Neuronal stem cell (in vitro differentiated cells): ENCODE data around the gene GBX1.

Experiments
- DNase-seq: peaks from one replicate; pipeline ENCODE4 v3.0.0-alpha.2; 2013; ENCODE audit warnings: low spot score
- H2AFZ ChIP-seq: one replicate; pipeline ENCODE4 v1.6.1; 2013; ENCODE audit warnings: mild to moderate bottlenecking, low read length, inconsistent platforms
- H2AK5ac ChIP-seq: 2 replicates; pipeline ENCODE4 v1.6.1; 2013; ENCODE audit warnings: low read depth, mild to moderate bottlenecking, inconsistent platforms, low read length, moderate library complexity, mixed read lengths
- H2BK120ac ChIP-seq: 2 replicates; pipeline ENCODE4 v1.6.1; 2013; ENCODE audit warnings: low read depth, mild to moderate bottlenecking, inconsistent platforms, low read length, moderate library complexity, mixed read lengths
- H2BK12ac ChIP-seq: one replicate; pipeline ENCODE4 v1.6.1; 2013; ENCODE audit warnings: low read length, inconsistent platforms
- H2BK15ac ChIP-seq: 2 replicates; pipeline ENCODE4 v1.6.1; 2013; ENCODE audit warnings: mild to moderate bottlenecking, low read length, inconsistent platforms, mixed read lengths
- H2BK5ac ChIP-seq: one replicate; pipeline ENCODE4 v1.6.1; 2013; ENCODE audit warnings: inconsistent platforms, mild to moderate bottlenecking, low read length, moderate library complexity
- H3K14ac ChIP-seq: one replicate; pipeline ENCODE4 v1.6.1; 2013; ENCODE audit warnings: low read length, inconsistent platforms
- H3K18ac ChIP-seq: 2 replicates; pipeline ENCODE4 v1.6.1; 2013; ENCODE audit warnings: low read length, inconsistent platforms
- H3K23ac ChIP-seq: 2 replicates; pipeline ENCODE4 v1.6.1; 2013; ENCODE audit warnings: low read depth, mild to moderate bottlenecking, mixed read lengths, low read length, inconsistent platforms; ENCODE audit not compliant: poor library complexity
- H3K27ac ChIP-seq: replicated peaks from 3 replicates; pipeline ENCODE4 v1.5.1; 2013; ENCODE audit warnings: low read length, inconsistent platforms
- H3K27me3 ChIP-seq, 3 experiments: 2 replicates each; pipeline ENCODE4 v1.6.1; 2013; ENCODE audit warnings: low read length in 3 of 3, mild to moderate bottlenecking in 2 of 3, inconsistent platforms in 1 of 3, low read depth in 1 of 3, mixed read lengths in 1 of 3, moderate library complexity in 1 of 3; ENCODE audit not compliant: control insufficient read depth in 3 of 3, insufficient read depth in 3 of 3
- H3K36me3 ChIP-seq, 2 donors: replicated peaks in 1 of 2; 2 replicates each; pipeline ENCODE4 v1.6.1; 2013; ENCODE audit warnings: low read length in 2 of 2; ENCODE audit not compliant: control insufficient read depth in 2 of 2, insufficient read depth in 2 of 2
- H3K4ac ChIP-seq: 2 replicates; pipeline ENCODE4 v1.6.1; 2013; ENCODE audit warnings: inconsistent platforms, mild to moderate bottlenecking, low read length, moderate library complexity
- H3K4me1 ChIP-seq, 2 donors: 1 replicate in 1 of 2; 2 replicates in 1 of 2; pipeline ENCODE4 v1.6.1; 2013; ENCODE audit warnings: low read length in 2 of 2, low read depth in 1 of 2; ENCODE audit not compliant: control insufficient read depth in 2 of 2, insufficient read depth in 1 of 2
- H3K4me2 ChIP-seq: one replicate; pipeline ENCODE4 v1.6.1; 2013; ENCODE audit warnings: mild to moderate bottlenecking, low read length, inconsistent platforms; ENCODE audit not compliant: insufficient read depth, poor library complexity, severe bottlenecking
- H3K4me3 ChIP-seq, 2 donors: 2 replicates each; pipeline ENCODE4 v1.5.1; 2013; ENCODE audit warnings: low read length in 2 of 2, mild to moderate bottlenecking in 2 of 2, inconsistent platforms in 1 of 2, moderate library complexity in 1 of 2
- H3K79me1 ChIP-seq: one replicate; pipeline ENCODE4 v1.6.1; 2013; ENCODE audit warnings: low read depth, mild to moderate bottlenecking, inconsistent platforms, low read length, moderate library complexity
- H3K9ac ChIP-seq: one replicate; pipeline ENCODE4 v1.6.1; 2013; ENCODE audit warnings: mild to moderate bottlenecking, low read depth, low read length, inconsistent platforms; ENCODE audit not compliant: poor library complexity
- H3K9me3 ChIP-seq, 2 donors: replicated peaks in 1 of 2; 2 replicates each; pipeline versions ENCODE3 to v1.6.1; 2013; ENCODE audit warnings: low read length in 2 of 2, mild to moderate bottlenecking in 2 of 2, inconsistent platforms in 1 of 2, low read depth in 1 of 2, mixed read lengths in 1 of 2, moderate library complexity in 1 of 2; ENCODE audit not compliant: control insufficient read depth in 2 of 2, insufficient read depth in 1 of 2
- H4K8ac ChIP-seq: one replicate; pipeline ENCODE4 v1.6.1; 2013; ENCODE audit warnings: low read depth, mild to moderate bottlenecking, inconsistent platforms, low read length, moderate library complexity
- H4K91ac ChIP-seq: one replicate; pipeline ENCODE4 v1.6.1; 2013; ENCODE audit warnings: low read length, low read depth, mild to moderate bottlenecking, inconsistent platforms; ENCODE audit not compliant: poor library complexity
- WGBS, 2 donors: extraction: QIAGEN DNeasy Blood & Tissue Kit; methylation state at CpG; one replicate each; pipeline ENCODE4 v1.1.7; 2013; ENCODE audit warnings: missing lambda C conversion rate in 2 of 2, mixed read lengths in 1 of 2; ENCODE audit not compliant: insufficient read length in 2 of 2, insufficient replicate concordance in 1 of 2; ENCODE audit errors: extremely low coverage in 2 of 2; 5-methylcytosine and 5-hydroxymethylcytosine counted together

The GBX1 gene

GRCh38 chr7:151125846-151126481 is 41.5 kb downstream of the GBX1 start:
- Histone ChIP-seq H3K79me1 (peaks cover 17% of the 10 kb centered on the region), H3K14ac (peak overlapping the region; percentile 56), H3K9me3 (no peaks in the 10 kb centered on the region), H3K36me3 (peaks cover 35 to 62% of the 10 kb centered on the region in 2 donors), H2BK120ac (peak overlapping the region; percentile 67), H3K18ac (peak overlapping the region; percentile 95), H3K9ac (peak overlapping the region; percentile 84), H3K23ac (peak overlapping the region; percentile 96), H2BK5ac (peak overlapping the region; percentile 48), H3K27ac (peak overlapping the region; percentile 92), H4K91ac (no peak overlapping the region), H3K4ac (peak overlapping the region; percentile 61), H2BK12ac (peak overlapping the region; percentile 22), H3K27me3 (peaks cover 0 to 1% (median 0%) of the 10 kb centered on the region in 3 experiments), H3K4me3 (peak overlapping the region in 1 of 2 donors; percentile 75), H3K4me1 (peaks cover 0 to 18% of the 10 kb centered on the region in 2 donors), H4K8ac (no peak overlapping the region), H3K4me2 (peak overlapping the region; percentile 81), H2BK15ac (no peak overlapping the region), H2AK5ac (peak overlapping the region; percentile 98), H2AFZ (no peak overlapping the region)
- DNase-seq, result peak; percentile 67
- no CpG with 5 or more reads among the region's 58 CpGs for WGBS, 2 donors

- H3K27ac ChIP-seq, result peak overlapping the region; percentile 92
Measured at GRCh38 chr7:151125470-151125845, 42.0 kb downstream of the GBX1 start.

GRCh38 chr7:151124899-151125399 is 42.5 kb downstream of the GBX1 start:
- no CpG with 5 or more reads among the region's 14 CpGs for WGBS, 2 donors
- Histone ChIP-seq H2BK12ac (peak overlapping the region; percentile 36), H3K14ac (peak overlapping the region; percentile 61), H3K4me3 (no peak overlapping the region), H3K4ac (no peak overlapping the region), H2BK5ac (no peak overlapping the region), H3K27ac (peak overlapping the region; percentile 92), H3K36me3 (peaks cover 35 to 62% of the 10 kb centered on the region in 2 donors), H3K4me1 (peaks cover 0 to 18% of the 10 kb centered on the region in 2 donors), H4K8ac (no peak overlapping the region), H3K18ac (no peak overlapping the region), H3K27me3 (peaks cover 0 to 1% (median 0%) of the 10 kb centered on the region in 3 experiments), H2BK120ac (no peak overlapping the region), H4K91ac (no peak overlapping the region), H3K23ac (peak overlapping the region; percentile 21), H3K79me1 (peaks cover 17% of the 10 kb centered on the region), H3K4me2 (no peak overlapping the region), H2AK5ac (peak overlapping the region; percentile 4), H3K9me3 (no peaks in the 10 kb centered on the region), H2AFZ (no peak overlapping the region), H2BK15ac (no peak overlapping the region), H3K9ac (peak overlapping the region; percentile 71)
- DNase-seq, result no peak

More at GRCh38 chr7:151125470-151125845, 42.0 kb downstream of the GBX1 start:
- no peaks in the 10 kb centered on the region for H3K9me3 ChIP-seq
- H2AK5ac ChIP-seq, result no peak overlapping the region
- H3K9ac ChIP-seq, result no peak overlapping the region
- no peak overlapping the region for H3K14ac ChIP-seq
- H3K4me3 ChIP-seq, result peak overlapping the region in 1 of 2 donors; percentile 75
- H3K36me3 ChIP-seq, result peaks cover 35 to 62% of the 10 kb centered on the region in 2 donors
- H2BK15ac ChIP-seq, result no peak overlapping the region
- peak overlapping the region; percentile 48 for H2BK5ac ChIP-seq
- H3K4ac ChIP-seq, result no peak overlapping the region
- H3K27me3 ChIP-seq, result peaks cover 0 to 1% (median 0%) of the 10 kb centered on the region in 3 experiments
- H3K4me2 ChIP-seq, result peak overlapping the region; percentile 81
- H2BK120ac ChIP-seq, result peak overlapping the region; percentile 67
- no peak overlapping the region for H4K8ac ChIP-seq
- no peak overlapping the region for H2BK12ac ChIP-seq
- DNase-seq, result peak; percentile 82
- H3K79me1 ChIP-seq, result peaks cover 17% of the 10 kb centered on the region
- peaks cover 0 to 18% of the 10 kb centered on the region in 2 donors for H3K4me1 ChIP-seq
- no peak overlapping the region for H2AFZ ChIP-seq
- WGBS, 2 donors, result no CpG with 5 or more reads among the region's 22 CpGs
- no peak overlapping the region for H4K91ac ChIP-seq
- H3K18ac ChIP-seq, result peak overlapping the region; percentile 89
- peak overlapping the region; percentile 96 for H3K23ac ChIP-seq

GRCh38 chr7:151124481-151124880 is 43.0 kb downstream of the GBX1 start:
- Histone ChIP-seq H4K8ac (peak overlapping the region; percentile 76), H2AK5ac (peak overlapping the region; percentile 89), H3K18ac (peak overlapping the region; percentile 36), H3K4me2 (no peak overlapping the region), H2BK15ac (no peak overlapping the region), H3K9ac (peak overlapping the region; percentile 45), H3K9me3 (no peaks in the 10 kb centered on the region), H3K4me1 (peaks cover 0 to 18% of the 10 kb centered on the region in 2 donors), H3K27ac (no peak overlapping the region), H2BK5ac (no peak overlapping the region), H3K36me3 (peaks cover 33 to 62% of the 10 kb centered on the region in 2 donors), H3K14ac (peak overlapping the region; percentile 61), H2AFZ (no peak overlapping the region), H2BK120ac (no peak overlapping the region), H3K4ac (no peak overlapping the region), H4K91ac (no peak overlapping the region), H2BK12ac (no peak overlapping the region), H3K4me3 (no peak overlapping the region), H3K23ac (peak overlapping the region; percentile 45), H3K27me3 (peaks cover 0 to 1% (median 0%) of the 10 kb centered on the region in 3 experiments), H3K79me1 (peaks cover 22% of the 10 kb centered on the region)
- no CpG with 5 or more reads among the region's 7 CpGs for WGBS, 2 donors
- DNase-seq, result no peak
